HG02938 (cell line): ENCODE results near the gene ZSWIM6.

ENCODE experiments used
- ATAC-seq: cut with Tn5 transposase; IDR thresholded peaks from one replicate; pipeline ENCODE4 v1.9.1; 2021; ENCODE audit warnings: mild to moderate bottlenecking, moderate library complexity; ENCODE audit not compliant: unreplicated experiment

The ZSWIM6 gene

DNA sequence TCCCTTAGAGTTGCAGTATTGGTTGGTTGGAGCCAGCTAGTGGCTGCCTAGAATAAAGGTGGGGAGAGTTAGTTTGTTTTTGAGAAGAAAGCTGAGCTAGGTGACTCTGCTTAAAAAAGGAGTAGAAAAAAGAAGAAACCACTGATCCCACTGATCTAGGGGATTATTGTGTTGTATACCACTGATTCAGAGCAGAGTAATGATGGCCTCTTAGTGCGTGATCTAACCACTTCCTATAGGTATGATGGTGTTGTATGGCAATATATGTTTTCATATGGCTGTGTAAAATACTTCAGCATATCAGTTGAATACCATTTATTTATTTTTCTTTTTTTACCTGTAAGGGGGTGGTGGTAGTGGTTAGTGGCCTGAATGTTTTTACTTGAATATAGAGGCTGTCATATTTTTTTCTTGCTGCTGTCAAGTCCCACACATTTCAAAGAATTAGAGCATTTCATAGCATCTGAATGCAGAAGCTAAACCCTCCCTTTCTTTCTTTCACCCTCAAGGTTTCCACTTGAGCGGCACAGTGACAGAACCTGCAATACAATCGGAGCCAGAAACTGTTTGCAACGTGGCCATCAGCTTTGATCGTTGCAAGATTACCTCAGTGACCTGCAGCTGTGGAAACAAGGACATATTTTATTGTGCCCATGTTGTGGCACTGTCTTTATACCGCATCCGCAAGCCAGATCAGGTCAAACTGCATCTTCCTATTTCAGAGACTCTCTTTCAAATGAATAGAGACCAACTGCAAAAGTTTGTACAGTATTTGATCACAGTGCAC lies 140.3 kb downstream of the ZSWIM6 start:
- no peak for ATAC-seq

GRCh38 chr5:61474746-61475145 lies 142.7 kb downstream of the ZSWIM6 start:
- ATAC-seq, result no peak

DNA sequence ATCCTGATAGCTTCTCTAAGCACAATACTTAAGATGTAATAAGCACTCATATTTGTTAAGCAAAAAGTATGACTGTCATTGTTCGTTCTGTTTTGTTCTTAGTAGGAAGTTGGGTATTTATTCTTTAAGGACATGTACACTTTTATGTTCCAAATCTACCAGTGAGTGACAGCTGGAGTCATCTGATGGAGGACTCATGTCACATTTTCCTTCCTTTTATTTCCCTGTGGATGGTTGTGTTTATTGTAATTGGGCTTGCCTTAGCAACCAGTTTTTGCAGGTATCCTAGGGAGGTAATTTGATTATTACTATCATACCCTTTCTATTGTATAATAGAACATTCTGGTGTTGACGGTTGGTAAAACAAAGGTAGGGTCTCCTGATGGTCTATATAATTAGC lies 145.7 kb downstream of the ZSWIM6 start:
- ATAC-seq, result no peak

DNA sequence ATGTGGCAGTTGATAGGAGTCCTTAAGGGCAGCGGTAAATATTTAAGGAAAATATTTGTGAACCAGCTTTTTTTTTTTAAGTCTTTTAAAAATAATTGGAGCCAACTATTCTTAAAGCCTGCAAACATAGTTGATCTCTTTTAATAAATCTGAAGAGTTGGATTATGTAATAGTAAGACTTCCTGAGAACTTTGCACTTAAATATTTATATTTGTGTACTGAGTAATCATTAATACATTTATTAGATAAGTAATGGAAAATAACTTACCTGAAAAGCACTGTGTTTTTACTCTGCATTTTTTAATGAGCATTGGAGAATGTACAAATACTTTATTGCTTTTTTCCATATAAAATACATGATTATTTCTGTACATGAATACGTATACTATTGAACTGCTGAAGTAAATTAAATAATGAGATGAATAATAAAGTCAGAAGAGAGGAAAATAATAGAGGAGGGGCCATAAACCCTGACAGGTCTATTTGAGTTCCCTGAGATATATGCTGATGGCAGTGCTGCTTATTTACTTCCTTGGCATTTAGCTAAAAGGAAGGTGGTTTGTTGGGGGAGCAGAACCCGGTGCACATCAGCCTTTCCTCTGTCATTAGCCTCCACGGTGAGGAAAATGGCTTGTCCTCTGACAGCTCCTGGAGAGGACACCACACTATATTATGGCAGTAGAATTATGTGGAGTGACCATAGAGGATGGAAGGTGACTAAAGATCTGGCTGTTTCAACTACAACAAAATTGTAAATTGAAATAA lies 148.0 kb downstream of the ZSWIM6 start:
- ATAC-seq, result no peak

DNA sequence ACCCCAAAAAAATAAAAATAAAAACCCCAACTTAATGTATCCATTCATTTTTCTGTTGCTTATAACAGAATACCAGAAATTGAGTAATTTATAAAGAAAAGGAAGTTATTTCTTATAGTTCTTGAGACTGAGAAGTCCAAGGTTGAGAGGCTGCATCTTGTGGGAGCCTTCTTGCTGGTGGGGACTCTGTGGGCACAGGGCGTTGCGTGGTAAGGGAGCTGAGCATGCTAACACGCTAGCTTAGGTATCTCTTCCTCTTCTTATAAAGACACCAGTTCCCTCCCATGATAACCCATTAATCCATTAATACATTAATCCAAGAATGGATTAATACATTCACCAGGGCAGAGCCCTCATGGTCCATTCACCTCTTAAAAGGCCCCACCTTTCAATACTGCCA lies 150.9 kb downstream of the ZSWIM6 start:
- no peak for ATAC-seq

GRCh38 chr5:61486476-61486875 lies 154.4 kb downstream of the ZSWIM6 start:
- ATAC-seq, result no peak

GRCh38 chr5:61489574-61489973 lies 157.5 kb downstream of the ZSWIM6 start:
- no peak for ATAC-seq

DNA sequence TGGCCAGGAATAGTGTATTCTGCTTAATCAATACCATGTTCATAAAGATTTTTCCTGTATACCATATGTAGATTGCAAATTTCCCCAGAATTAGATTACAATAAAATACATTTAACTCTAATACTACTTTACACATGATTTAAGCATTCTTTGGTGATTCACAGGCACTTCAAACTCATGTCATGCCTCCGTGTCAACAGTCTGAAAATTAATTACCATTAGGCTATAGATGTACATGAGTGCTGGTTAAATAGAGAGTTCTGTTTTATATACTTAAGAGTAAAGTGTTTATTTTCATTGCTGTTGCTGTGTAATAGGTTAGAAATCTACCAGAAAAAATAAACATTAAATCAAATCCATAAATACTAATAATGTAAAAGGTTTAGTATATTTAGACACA lies 159.8 kb downstream of the ZSWIM6 start:
- no peak for ATAC-seq

DNA sequence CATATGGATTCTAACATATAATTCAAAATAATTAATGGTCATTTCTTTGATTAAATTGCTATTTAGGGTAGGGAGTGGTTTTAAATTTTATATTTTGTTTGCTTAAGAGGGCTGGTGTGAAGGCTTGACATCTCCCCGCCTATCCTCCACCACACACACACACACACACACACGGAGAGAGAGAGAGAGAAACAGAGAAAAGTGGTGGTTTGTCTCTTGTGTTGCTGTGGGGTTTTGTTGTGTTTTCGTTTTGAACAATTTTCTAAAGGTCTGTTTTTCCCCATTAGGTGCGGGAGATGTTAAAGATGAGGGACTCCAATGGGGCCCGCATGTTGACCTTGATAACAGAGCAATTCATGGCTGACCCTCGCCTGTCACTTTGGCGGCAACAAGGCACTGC lies 161.9 kb downstream of the ZSWIM6 start:
- ATAC-seq, result no peak

GRCh38 chr5:61496446-61496845 lies 164.4 kb downstream of the ZSWIM6 start:
- no peak for ATAC-seq

DNA sequence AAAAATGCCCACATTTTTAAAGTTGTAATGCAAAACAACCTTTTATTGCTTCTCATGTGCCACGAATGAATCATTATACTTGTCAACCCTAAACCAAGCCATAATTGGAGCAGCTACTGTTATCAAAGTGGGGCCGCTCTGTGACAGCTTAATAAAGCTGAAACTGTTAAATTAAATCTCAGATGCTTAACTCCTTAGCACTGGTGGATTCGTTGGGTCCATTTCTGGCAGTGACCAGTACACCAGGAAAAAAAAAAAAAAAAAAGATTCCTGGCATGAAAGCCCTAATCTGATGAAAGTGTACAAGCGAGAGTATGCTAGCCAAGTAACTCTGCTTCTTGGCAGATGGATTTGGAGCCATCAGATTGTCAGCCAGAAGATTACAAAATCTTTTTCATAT lies 164.8 kb downstream of the ZSWIM6 start:
- no peak for ATAC-seq

GRCh38 chr5:61498121-61498520 lies 166.1 kb downstream of the ZSWIM6 start:
- ATAC-seq, result no peak

DNA sequence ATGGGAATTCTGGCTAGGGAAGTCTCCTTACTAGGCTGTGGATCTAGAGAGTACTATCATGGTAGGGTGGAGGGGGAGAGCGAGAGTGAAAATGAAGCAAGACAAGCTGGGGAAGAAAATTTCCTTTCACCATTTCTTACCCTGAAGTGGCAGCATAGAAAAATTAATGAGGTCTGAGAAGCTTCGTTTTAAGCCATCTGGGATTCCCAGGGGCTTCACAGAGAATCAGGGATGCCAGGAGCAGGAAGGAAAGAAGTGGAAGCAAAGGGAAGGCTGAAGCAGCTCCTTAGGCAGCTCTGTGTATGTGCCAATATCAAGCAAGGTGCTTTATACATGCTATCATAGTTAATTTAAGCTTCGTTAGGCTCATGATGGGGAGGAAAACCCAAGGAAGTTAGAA lies 169.9 kb downstream of the ZSWIM6 start:
- no peak for ATAC-seq

DNA sequence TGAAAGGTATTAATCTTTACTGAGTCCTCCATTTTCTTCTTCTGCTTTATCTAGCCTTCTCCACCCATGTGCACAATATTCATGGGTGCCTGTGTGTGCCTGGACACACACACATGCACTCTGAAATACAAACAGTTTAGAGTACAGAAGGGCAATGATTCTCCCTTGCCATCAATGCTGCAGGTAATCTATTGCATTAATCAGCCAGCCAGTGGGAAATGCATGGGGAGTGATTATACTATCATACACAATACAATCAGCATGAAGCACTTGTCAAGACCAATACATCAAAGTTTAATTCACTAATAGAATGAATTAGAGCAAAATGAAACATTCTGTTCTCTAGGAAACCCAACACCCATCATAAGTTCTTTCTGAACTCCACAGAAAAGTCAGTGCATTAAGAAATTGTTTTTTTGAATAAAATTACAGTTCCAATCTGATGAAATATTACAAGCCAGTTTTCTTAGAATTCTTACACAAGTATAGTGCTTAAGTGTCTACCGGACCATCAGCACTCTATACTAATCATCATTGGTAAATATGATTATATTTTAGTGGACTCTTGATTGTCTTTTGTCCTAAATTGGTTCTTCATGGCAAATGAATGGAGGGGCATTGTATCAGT lies 172.2 kb downstream of the ZSWIM6 start:
- ATAC-seq, result no peak

- no peak for ATAC-seq
Observed at GRCh38 chr5:61505281-61505680, 173.2 kb downstream of the ZSWIM6 start.

- ATAC-seq, result no peak
Observed at GRCh38 chr5:61507232-61507631, 175.2 kb downstream of the ZSWIM6 start.

DNA sequence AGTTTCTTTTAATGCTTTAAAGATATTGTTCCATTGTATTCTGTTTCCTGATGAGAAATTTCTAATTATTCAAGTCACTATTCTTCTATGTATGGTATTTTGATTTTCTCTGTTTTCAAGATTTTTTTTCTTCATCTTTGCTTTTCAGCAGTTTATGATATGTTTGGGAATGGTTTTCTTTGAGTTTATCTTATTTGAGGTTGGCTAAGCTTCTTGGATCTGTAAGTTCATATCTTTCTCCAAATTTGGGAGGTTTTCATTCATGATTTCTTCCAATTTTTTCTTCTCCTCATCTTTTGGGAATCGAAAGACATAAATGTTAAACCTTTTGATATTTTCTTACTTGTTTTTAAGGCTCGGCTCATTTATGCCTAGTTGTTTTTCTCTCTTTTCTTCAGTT lies 184.9 kb downstream of the ZSWIM6 start:
- no peak for ATAC-seq

GRCh38 chr5:61519728-61520277 lies 187.7 kb downstream of the ZSWIM6 start:
- ATAC-seq, result no peak

DNA sequence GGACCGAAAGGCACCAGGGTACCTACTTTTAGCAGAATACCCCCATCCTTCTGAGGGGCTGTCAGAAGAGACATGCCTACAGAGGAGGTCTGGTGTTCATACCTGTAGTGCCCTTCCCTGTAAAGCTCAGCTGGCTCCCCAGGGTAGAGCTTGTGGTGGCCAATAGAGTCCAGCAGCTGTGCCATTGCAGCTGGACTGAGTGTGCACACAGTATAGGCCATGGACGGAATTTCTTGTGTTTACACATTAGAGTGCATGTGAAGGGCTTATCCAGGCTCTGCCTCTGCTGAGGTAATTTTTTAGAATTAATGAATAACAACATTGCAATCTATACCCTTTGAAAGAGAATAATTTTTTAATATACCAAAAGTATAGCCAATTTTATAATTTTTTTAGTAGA lies 191.0 kb downstream of the ZSWIM6 start:
- ATAC-seq, result no peak

DNA sequence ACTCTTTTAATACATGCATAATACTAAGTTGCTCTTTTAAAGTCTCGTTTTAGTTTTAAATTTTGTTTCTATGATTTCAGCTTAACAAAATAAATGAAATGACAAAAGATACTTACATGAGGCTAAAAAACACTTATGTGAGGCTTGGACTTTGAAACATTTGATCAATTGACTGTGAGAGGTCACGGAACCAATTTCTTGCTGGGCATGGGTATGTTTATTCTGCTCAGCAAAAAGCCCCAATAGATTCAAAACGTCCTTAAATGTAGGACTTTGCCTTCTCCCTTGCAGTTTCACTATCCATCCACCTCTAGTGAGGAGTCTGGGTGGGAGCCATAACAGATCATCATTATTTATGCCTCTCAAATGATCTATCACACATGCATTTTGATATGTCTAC lies 191.9 kb downstream of the ZSWIM6 start:
- no peak for ATAC-seq

DNA sequence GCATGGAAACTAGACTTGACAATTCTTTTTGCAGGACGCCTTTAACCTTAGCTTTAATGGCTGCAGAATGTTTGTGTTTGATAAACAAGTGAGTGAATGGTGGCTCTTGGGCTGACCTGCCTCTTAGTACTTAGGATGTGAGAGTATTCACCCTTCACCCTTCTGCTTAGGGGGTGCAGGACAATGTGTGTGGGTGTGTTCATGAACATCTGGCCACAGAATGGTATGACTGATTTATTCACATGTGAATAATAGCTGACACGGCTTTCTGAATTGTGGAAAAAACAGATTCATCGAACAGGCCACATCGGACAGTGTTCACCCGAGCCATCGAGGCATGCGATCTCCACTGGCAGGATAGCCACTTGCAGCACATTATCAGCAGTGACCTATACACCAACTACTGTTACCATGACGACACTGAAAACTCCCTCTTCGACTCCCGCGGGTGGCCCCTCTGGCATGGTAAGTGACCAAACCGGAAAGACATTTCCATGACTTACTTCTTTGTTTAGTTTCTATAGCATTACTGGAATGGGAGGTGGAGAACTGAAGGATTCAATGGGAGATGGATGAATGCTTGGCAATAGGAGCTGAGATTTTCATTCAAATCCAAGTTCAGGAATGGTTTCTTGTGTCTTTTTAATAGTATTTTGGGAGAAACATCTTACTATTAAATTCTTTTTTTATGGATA lies 193.6 kb downstream of the ZSWIM6 start:
- no peak for ATAC-seq
